ENCODE results near the gene ENTPD1. TPM values are rescaled to one million over a fixed set of nuclear protein-coding genes. Genes with fewer than 3 reads are reported as not detected.

The ENTPD1 gene
- total and polyA plus RNA-seq, 8 donors, result 3.7 to 56.7 (median 9.7) TPM

DNA sequence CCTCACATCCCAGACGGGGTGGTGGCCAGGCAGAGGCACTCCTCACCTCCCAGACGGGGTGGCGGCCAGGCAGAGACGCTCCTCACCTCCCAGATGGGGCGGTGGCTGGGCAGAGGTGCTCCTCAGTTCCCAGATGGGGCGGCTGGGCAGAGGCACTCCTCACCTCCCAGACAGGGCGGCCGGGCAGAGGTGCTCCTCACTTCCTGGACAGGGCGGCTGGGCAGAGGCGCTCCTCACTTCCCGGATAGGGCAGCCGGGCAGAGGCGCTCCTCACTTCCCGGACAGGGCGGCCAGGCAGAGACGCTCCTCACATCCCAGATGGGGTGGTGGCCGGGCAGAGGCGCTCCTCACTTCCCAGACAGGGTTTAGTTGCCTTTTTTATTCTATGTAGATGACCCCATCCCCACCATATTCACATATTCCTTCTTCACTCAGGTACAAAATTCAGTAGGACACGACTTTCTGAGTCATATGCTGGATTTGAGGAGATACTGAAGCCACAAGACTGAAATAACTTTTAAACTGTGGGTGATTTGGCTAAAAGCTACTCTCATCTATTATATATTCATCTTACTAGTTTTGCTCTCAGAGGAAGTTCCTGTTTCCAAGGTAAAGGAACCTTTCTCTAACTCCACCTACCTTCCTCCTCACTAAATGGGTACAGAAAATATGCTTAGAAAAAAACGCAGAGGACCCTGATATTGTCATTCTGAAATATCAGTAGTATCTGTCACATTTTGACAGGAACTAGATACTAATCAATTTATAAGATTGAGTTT, 54.4 kb downstream of the ENTPD1 start:
- peaks cover 0 to 8% (median 0%) of the 10 kb centered on the region in 4 donors for H3K9me3 ChIP-seq
- TF ChIP-seq POLR2AphosphoS5 (IDR thresholded peaks at IDR 0.05), result no peak
- TF ChIP-seq EP300 (IDR thresholded peaks at IDR 0.05), result no peak
- TF ChIP-seq, protein P1, sequence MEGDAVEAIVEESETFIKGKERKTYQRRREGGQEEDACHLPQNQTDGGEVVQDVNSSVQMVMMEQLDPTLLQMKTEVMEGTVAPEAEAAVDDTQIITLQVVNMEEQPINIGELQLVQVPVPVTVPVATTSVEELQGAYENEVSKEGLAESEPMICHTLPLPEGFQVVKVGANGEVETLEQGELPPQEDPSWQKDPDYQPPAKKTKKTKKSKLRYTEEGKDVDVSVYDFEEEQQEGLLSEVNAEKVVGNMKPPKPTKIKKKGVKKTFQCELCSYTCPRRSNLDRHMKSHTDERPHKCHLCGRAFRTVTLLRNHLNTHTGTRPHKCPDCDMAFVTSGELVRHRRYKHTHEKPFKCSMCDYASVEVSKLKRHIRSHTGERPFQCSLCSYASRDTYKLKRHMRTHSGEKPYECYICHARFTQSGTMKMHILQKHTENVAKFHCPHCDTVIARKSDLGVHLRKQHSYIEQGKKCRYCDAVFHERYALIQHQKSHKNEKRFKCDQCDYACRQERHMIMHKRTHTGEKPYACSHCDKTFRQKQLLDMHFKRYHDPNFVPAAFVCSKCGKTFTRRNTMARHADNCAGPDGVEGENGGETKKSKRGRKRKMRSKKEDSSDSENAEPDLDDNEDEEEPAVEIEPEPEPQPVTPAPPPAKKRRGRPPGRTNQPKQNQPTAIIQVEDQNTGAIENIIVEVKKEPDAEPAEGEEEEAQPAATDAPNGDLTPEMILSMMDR (IDR thresholded peaks at IDR 0.05), result no peak
- TF ChIP-seq POLR2A (IDR thresholded peaks at IDR 0.05), result no peak
- no peaks in the 10 kb centered on the region for H3K36me3 ChIP-seq
- no peak overlapping the region for H3K27ac ChIP-seq
- no peak for DNase-seq
- no peaks in the 10 kb centered on the region for H3K27me3 ChIP-seq
- intact Hi-C loops (cut with DNase I; ENCODE audit: low total_unique reads), result no loop called here
- WGBS, 5 donors, result 88 to 97% (median 94%) methylated on average over 10 to 20 of the region's 20 CpGs
- H3K4me3 ChIP-seq, result no peak overlapping the region
- H3K4me1 ChIP-seq, result peaks cover 0 to 17% (median 5%) of the 10 kb centered on the region in 4 donors

DNA sequence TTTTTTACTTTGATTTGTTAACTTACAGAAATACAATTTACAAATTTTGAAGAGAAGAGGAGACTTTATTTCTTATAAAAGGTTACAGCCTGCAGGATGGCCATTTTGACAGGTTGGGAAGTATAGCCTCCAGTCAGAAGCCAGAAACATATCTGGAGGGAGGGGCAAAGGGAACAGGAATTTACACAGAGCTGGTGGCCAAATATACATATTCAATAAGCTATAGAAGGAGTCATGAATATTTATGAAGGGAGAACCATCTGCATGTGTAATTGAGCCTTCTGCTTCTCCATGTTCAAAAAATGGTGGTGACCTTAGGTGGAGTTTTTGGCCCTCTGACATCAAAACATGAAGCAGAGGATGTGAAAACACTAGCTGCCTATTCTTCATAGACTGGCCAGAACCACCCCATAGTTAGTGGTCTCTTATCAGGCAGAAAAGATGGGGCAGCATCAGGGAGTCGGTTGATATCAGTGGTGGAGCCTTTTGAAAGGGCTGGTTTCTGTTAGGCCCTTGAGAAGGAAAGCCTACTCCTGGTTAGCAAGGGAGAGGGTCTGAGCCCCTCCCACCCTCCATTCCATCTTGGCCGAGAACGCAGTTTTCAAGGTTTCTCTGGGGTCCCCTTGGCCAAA, 57.2 kb downstream of the ENTPD1 start:
- 87 to 92% (median 91%) methylated on average over 3 of the region's 3 CpGs for WGBS, 5 donors
- DNase-seq, result no peak
- TF ChIP-seq, protein P1 (IDR thresholded peaks at IDR 0.05), result no peak
- TF ChIP-seq POLR2AphosphoS5 (IDR thresholded peaks at IDR 0.05), result no peak
- TF ChIP-seq EP300 (IDR thresholded peaks at IDR 0.05), result no peak
- TF ChIP-seq POLR2A (IDR thresholded peaks at IDR 0.05), result no peak
- no peaks in the 10 kb centered on the region for H3K27me3 ChIP-seq
- peaks cover 0 to 17% (median 5%) of the 10 kb centered on the region in 4 donors for H3K4me1 ChIP-seq
- H3K9me3 ChIP-seq, result peaks cover 0 to 8% (median 0%) of the 10 kb centered on the region in 4 donors
- H3K4me3 ChIP-seq, result no peak overlapping the region
- intact Hi-C loops (cut with DNase I; ENCODE audit: low total_unique reads), result no loop called here
- no peaks in the 10 kb centered on the region for H3K36me3 ChIP-seq
- peak overlapping the region in 2 of 5 donors; percentile 44 to 45 for H3K27ac ChIP-seq

DNA sequence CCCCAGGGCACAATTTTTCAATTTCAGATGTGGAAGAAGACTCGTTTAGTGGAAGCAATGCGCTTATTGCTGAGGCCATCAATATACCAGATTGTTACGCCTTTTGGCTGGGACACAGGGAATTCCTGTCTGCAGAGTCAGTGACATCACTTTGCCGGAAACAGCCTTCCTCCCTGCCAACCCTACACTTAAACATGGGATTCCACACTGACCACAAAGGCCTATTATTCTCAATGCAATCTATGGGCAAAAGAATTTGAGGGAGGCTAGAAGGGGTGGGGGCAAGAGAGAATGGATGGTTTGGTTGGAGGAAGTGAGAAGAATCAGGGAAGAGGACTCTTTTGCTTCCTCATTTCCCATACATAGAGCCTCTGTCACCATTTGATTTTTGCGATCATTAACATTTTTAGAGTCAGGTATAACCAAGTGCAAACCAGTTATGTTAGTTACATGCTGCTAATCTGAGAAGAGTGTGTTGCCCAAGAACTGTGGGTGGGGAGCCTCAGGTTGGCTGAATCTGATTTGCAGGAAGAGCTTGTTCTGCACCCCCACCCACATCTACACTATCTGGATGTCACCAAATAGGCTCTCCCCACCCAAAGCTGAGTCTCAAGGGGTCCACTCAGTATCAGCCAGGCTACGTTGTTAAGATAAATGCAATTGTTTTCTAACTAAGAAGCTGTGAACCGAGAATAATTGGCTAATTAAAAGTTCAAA, 58.2 kb downstream of the ENTPD1 start:
- Histone ChIP-seq H3K4me1 (peaks cover 0 to 27% (median 5%) of the 10 kb centered on the region in 4 donors), H3K36me3 (no peaks in the 10 kb centered on the region), H3K27me3 (no peaks in the 10 kb centered on the region), H3K27ac (peak overlapping the region in 2 of 5 donors; percentile 44 to 45), H3K4me3 (no peak overlapping the region), H3K9me3 (peaks cover 0 to 8% (median 0%) of the 10 kb centered on the region in 4 donors)
- TF ChIP-seq EP300 (IDR thresholded peaks at IDR 0.05) (no peak), POLR2A (IDR thresholded peaks at IDR 0.05) (no peak), POLR2AphosphoS5 (IDR thresholded peaks at IDR 0.05) (no peak)
- TF ChIP-seq, protein P1 (IDR thresholded peaks at IDR 0.05), result no peak
- intact Hi-C loops (cut with DNase I; ENCODE audit: low total_unique reads), result no loop called here
- 59 to 68% (median 68%) methylated on average over 7 of the region's 7 CpGs for WGBS, 5 donors
- peak in 1 of 2 donors; percentile 85 for DNase-seq

DNA sequence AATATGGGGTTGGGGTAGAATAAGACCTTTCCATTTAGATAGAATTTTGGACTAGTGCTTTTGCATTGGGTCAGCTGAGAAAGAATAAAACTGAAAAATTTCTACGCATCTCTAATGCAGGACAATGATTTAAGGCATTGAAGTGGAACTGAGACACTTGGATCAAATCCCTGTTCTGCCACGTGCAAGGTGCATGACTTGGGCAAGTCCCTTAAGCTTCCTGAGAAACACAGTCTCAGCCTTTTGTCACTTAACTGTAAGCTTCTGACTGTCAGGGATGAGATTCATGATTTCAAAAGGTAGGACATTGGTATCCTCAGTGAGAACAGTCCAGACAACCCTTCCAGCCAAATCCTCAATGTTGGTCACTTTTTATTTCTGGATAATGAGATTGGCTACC, 59.2 kb downstream of the ENTPD1 start:
- Histone ChIP-seq H3K27me3 (no peaks in the 10 kb centered on the region), H3K4me3 (no peak overlapping the region), H3K36me3 (no peaks in the 10 kb centered on the region), H3K27ac (peak overlapping the region in 4 of 5 donors; percentile 2 to 44 (median 14)), H3K4me1 (peaks cover 0 to 36% (median 5%) of the 10 kb centered on the region in 4 donors), H3K9me3 (no peaks in the 10 kb centered on the region)
- DNase-seq, result no peak
- 68 to 89% (median 74%) methylated on average over 2 of the region's 2 CpGs for WGBS, 5 donors
- TF ChIP-seq, protein P1 (IDR thresholded peaks at IDR 0.05), result no peak
- TF ChIP-seq POLR2AphosphoS5 (IDR thresholded peaks at IDR 0.05) (no peak), EP300 (IDR thresholded peaks at IDR 0.05) (no peak), POLR2A (IDR thresholded peaks at IDR 0.05) (no peak)
- intact Hi-C loops (cut with DNase I; ENCODE audit: low total_unique reads), result no loop called here
